ENCODE measurements around the gene KLRC3.
"Not testable (repeated sequence)": the region's sequence is repeated elsewhere in the genome, so short reads cannot be mapped to it uniquely, and the experiment has no call there.

KLRC3 gene

DNA sequence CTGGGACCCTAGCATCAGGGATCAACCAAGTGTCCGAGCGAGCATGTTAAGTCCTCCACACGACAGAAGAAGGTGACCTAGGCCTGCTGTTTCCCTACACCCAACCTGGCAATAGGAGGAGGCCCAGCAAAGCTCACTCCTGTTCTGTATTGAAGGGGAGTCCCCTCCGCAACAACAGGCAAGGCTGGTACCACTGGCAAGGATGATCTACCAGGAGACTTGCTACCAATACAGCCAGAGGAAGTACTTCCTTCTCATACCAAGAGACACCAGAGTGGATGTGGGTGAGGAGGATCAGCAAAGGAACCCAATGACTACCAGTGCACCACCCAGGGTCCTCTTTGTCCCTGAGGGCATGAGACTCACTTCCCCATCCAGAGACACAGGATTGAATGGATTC is 27.8 kb upstream of the KLRC3 start:
- ATAC-seq = no peak

DNA sequence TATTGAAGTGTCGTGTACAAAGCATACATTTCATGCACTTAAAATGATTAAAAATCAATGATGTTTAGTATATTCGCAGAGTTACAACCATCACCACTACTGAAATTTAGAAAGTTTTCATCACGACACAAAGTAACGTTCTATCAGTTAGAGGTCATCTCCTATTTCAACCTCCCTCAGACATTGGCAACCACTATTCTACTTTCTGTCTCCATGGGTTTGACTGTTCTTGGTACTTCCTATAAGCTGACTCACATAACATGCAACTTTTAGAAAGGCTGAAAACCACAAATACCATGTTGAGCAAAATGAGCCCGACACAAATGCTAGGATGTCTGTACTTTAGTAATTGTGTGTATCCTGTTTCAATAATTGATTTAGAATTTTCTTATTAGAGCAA is 25.7 kb upstream of the KLRC3 start:
- not testable (repeated sequence) for ATAC-seq

More for the DNA sequence above, 27.8 kb upstream of the KLRC3 start:
- TF ChIP-seq SNAI2 (CRISPR knock-in tag; IDR thresholded peaks at IDR 0.05) (no peak), ZNF565 (CRISPR knock-in tag; conservative IDR thresholded peaks at IDR 0.05; ENCODE audit: low read depth) (no peak), ISL1 (CRISPR knock-in tag; IDR thresholded peaks at IDR 0.05) (no peak), ZC3H10 (CRISPR knock-in tag; IDR thresholded peaks at IDR 0.05) (no peak), ZNF70 (CRISPR knock-in tag; IDR thresholded peaks at IDR 0.05) (no peak), RARB (CRISPR knock-in tag; IDR thresholded peaks at IDR 0.05) (no peak), OSR1 (CRISPR knock-in tag; IDR thresholded peaks at IDR 0.05) (no peak), ZNF8 (CRISPR knock-in tag; IDR thresholded peaks at IDR 0.05) (no peak), TOX (CRISPR knock-in tag; IDR thresholded peaks at IDR 0.05; ENCODE audit: borderline replicate concordance) (no peak), CSDC2 (CRISPR knock-in tag; IDR thresholded peaks at IDR 0.05) (no peak), ARNTL (CRISPR knock-in tag; IDR thresholded peaks at IDR 0.05; ENCODE audit: borderline replicate concordance, low read depth) (no peak)
- TF ChIP-seq, protein P1, sequence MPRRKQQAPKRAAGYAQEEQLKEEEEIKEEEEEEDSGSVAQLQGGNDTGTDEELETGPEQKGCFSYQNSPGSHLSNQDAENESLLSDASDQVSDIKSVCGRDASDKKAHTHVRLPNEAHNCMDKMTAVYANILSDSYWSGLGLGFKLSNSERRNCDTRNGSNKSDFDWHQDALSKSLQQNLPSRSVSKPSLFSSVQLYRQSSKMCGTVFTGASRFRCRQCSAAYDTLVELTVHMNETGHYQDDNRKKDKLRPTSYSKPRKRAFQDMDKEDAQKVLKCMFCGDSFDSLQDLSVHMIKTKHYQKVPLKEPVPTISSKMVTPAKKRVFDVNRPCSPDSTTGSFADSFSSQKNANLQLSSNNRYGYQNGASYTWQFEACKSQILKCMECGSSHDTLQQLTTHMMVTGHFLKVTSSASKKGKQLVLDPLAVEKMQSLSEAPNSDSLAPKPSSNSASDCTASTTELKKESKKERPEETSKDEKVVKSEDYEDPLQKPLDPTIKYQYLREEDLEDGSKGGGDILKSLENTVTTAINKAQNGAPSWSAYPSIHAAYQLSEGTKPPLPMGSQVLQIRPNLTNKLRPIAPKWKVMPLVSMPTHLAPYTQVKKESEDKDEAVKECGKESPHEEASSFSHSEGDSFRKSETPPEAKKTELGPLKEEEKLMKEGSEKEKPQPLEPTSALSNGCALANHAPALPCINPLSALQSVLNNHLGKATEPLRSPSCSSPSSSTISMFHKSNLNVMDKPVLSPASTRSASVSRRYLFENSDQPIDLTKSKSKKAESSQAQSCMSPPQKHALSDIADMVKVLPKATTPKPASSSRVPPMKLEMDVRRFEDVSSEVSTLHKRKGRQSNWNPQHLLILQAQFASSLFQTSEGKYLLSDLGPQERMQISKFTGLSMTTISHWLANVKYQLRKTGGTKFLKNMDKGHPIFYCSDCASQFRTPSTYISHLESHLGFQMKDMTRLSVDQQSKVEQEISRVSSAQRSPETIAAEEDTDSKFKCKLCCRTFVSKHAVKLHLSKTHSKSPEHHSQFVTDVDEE (CRISPR knock-in tag; IDR thresholded peaks at IDR 0.05) = no peak
- TF ChIP-seq, protein P2, sequence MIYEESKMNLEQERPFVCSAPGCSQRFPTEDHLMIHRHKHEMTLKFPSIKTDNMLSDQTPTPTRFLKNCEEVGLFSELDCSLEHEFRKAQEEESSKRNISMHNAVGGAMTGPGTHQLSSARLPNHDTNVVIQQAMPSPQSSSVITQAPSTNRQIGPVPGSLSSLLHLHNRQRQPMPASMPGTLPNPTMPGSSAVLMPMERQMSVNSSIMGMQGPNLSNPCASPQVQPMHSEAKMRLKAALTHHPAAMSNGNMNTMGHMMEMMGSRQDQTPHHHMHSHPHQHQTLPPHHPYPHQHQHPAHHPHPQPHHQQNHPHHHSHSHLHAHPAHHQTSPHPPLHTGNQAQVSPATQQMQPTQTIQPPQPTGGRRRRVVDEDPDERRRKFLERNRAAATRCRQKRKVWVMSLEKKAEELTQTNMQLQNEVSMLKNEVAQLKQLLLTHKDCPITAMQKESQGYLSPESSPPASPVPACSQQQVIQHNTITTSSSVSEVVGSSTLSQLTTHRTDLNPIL (CRISPR knock-in tag; IDR thresholded peaks at IDR 0.05; ENCODE audit: low read depth) = no peak
- TF ChIP-seq, protein P3, sequence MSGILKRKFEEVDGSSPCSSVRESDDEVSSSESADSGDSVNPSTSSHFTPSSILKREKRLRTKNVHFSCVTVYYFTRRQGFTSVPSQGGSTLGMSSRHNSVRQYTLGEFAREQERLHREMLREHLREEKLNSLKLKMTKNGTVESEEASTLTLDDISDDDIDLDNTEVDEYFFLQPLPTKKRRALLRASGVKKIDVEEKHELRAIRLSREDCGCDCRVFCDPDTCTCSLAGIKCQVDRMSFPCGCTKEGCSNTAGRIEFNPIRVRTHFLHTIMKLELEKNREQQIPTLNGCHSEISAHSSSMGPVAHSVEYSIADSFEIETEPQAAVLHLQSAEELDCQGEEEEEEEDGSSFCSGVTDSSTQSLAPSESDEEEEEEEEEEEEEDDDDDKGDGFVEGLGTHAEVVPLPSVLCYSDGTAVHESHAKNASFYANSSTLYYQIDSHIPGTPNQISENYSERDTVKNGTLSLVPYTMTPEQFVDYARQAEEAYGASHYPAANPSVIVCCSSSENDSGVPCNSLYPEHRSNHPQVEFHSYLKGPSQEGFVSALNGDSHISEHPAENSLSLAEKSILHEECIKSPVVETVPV (CRISPR knock-in tag; IDR thresholded peaks at IDR 0.05) = no peak
- TF ChIP-seq, protein P4, sequence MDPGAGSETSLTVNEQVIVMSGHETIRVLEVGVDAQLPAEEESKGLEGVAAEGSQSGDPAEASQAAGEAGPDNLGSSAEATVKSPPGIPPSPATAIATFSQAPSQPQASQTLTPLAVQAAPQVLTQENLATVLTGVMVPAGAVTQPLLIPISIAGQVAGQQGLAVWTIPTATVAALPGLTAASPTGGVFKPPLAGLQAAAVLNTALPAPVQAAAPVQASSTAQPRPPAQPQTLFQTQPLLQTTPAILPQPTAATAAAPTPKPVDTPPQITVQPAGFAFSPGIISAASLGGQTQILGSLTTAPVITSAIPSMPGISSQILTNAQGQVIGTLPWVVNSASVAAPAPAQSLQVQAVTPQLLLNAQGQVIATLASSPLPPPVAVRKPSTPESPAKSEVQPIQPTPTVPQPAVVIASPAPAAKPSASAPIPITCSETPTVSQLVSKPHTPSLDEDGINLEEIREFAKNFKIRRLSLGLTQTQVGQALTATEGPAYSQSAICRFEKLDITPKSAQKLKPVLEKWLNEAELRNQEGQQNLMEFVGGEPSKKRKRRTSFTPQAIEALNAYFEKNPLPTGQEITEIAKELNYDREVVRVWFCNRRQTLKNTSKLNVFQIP (CRISPR knock-in tag; IDR thresholded peaks at IDR 0.05; ENCODE audit: borderline replicate concordance, low read depth) = no peak

DNA sequence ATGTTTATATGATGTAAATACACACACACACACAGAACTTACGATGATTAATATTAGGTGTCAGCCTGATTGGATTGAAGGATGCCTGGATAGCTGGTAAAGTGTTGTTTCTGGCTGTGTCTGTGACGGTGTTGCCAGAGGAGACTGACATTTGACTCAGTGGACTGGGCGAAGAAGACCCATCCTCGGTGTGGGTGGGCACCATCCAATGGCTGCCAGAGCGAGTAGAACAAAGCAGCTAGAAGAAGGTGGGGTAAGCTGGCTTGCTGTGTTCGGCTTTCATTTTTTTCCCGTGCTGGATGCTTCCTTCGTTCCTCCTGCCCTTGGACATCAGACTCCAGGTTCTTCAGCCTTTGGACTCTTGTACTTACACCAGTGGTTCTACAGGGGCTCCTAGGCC is 20.7 kb upstream of the KLRC3 start:
- ATAC-seq = not testable (repeated sequence)

DNA sequence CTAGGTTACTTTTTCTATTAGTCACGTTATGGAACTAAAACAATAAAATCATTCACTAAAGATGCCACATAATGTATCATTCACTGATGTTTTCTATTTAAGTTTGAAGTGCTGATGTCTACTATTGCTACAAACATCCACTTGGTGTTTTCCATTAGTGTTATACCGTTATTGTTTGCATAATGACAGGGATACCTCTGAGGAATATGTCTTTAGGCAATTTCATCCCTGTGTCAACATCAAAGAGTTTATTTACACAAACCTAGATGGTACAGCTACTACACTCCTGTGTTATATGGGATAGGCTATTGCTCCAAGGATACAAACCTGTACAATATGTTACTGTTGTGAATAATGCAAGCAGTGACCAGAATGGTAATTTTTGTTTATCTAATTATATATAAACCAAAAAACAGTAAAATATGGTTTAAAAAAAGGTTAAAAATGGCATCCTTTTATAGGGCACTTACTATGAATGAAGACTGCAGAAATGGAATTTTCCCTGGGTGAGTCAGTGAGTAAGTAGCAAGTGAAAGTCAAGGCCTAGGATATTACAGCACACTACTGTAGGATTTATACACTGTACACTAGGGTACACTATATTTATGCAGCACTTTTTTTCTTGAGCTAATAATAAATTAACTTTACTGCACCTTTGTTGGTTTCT is 19.3 kb upstream of the KLRC3 start:
- not testable (repeated sequence) for ATAC-seq

DNA sequence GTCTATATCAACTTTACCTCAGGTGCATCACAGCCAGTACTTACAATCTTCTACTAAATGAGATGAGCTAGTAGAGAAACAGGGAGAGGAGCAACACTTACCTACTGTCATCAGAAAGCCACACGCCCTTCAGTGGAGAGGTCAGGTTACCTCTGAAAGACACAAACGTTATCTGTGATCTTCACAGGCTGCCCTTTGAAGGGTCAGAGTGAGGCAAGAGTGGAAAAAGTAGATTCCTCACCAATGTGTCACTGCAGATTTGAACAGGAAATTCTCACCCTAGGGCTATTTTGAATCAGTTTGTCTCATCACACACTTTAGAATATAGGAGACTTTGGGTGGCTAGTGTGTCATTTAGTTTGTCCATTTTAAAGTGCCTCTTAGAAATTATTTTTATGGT is 17.2 kb upstream of the KLRC3 start:
- not testable (repeated sequence) for ATAC-seq

DNA sequence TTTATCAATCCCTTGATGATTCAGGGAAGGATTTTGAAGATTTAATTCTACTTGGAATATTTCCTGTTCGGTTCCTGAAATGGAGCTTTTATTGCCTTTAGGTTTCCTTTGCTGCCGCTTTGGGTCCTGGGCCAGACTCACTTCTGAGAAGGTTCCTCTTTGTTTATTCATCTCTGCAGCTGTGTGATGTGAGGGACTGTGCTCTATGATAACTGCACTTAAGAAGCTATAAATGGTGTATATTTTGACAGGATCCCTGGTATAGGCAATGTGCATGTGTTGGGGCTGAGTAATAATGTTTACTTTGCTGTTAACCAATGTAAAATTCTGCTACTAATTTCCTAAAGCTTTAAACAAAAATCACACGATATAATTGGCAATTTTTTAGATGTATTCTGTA is 15.4 kb upstream of the KLRC3 start, which contains the start of gene KLRC2:
TSS of gene KLRC2 (minus strand) at position 195 of the 400 bp plus-strand sequence. CDS start at position 171, 24 bp downstream.
- ATAC-seq = not testable (repeated sequence)

DNA sequence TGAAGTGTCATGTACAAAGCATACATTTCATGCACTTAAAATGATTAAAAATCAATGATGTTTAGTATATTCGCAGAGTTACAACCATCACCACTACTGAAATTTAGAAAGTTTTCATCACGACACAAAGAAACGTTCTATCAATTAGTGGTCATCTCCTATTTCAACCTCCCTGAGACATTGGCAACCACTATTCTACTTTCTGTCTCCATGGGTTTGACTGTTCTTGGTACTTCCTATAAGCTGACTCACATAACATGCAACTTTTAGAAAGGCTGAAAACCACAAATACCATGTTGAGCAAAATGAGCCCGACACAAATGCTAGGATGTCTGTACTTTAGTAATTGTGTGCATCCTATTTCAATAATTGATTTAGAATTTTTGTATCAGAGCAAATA is 10.2 kb upstream of the KLRC3 start:
- ATAC-seq = not testable (repeated sequence)

DNA sequence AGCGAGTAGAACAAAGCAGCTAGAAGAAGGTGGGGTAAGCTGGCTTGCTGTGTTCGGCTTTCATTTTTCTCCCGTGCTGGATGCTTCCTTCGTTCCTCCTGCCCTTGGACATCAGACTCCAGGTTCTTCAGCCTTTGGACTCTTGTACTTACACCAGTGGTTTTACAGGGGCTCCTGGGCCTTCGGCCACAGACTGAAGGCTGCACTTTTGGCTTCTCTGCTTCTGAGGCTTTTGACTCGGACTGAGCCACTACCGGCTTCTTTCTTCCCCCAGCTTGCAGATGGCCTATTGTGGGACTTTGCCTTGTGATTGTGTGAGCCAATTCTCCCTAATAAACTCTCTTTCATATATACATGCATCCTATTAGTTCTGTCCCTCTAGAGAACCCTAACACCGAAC is 5.5 kb upstream of the KLRC3 start:
- not testable (repeated sequence) for ATAC-seq

DNA sequence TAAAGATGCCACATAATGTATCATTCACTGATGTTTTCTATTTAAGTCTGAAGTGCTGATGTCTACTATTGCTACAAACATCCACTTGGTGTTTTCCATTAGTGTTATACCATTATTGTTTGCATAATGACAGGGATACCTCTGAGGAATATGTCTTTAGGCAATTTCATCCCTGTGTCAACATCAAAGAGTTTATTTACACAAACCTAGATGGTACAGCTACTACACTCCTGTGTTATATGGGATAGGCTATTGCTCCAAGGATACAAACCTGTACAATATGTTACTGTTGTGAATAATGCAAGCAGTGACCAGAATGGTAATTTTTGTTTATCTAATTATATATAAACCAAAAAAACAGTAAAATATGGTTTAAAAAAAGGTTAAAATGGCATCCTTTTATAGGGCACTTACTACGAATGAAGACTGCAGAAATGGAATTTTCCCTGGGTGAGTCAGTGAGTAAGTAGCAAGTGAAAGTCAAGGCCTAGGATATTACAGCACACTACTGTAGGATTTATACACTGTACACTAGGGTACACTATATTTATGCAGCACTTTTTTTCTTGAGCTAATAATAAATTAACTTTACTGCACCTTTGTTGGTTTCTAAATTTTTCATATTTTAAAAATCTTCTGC is 4.0 kb upstream of the KLRC3 start:
- peak; percentile 55; the same call in 1 of the 3 replicates for ATAC-seq

DNA sequence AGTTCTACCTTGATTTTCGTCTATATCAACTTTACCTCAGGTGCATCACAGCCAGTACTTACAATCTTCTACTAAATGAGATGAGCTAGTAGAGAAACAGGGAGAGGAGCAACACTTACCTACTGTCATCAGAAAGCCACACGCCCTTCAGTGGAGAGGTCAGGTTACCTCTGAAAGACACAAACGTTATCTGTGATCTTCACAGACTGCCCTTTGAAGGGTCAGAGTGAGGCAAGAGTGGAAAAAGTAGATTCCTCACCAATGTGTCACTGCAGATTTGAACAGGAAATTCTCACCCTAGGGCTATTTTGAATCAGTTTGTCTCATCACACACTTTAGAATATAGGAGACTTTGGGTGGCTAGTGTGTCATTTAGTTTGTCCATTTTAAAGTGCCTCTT is 1.8 kb upstream of the KLRC3 start:
- ATAC-seq = not testable (repeated sequence)

All from SK-N-SH treated with all-trans-retinoic acid at 6 μM for 48 hours (cell line).